Spleen (tissue), 7 donors: ENCODE results near the gene CCDC61.

Experiments used
- POLR2A ChIP-seq, 3 donors: fragments of 450-650 bp; IDR thresholded peaks; one replicate each; pipeline ENCODE4 v1.5.1; 2017; ENCODE audit warnings: antibody characterized with exemption in 3 of 3, mild to moderate bottlenecking in 1 of 3
- POLR2AphosphoS5 ChIP-seq, 3 donors: sonication (generic); formaldehyde crosslinking; IDR thresholded peaks; one replicate each; pipeline ENCODE4 v1.5.1; 2017; ENCODE audit warnings: antibody characterized with exemption in 3 of 3
- TF ChIP-seq, protein P1 (sequence below), 11 experiments: fragments of 200-600 bp in 7 of 11; fragments of 450-650 bp in 4 of 11; sonication (generic) in 4 of 11; IDR thresholded peaks in 8 of 11; conservative IDR thresholded peaks in 3 of 11; 1 replicate in 7 of 11; 2 replicates in 4 of 11; pipeline versions ENCODE4 v1.4.0 to v1.8.0; 2016 to 2021; ENCODE audit warnings: antibody characterized with exemption in 11 of 11, inconsistent platforms in 4 of 11, mild to moderate bottlenecking in 1 of 11
- donor health status: DM: no; HTN: no; CAD: no; lungs with moderate emphysema.
- donor health status: DM: no; HTN: no; CAD: no.
- donor health status: DM: no; HTN: no; CAD: no.

DNA sequence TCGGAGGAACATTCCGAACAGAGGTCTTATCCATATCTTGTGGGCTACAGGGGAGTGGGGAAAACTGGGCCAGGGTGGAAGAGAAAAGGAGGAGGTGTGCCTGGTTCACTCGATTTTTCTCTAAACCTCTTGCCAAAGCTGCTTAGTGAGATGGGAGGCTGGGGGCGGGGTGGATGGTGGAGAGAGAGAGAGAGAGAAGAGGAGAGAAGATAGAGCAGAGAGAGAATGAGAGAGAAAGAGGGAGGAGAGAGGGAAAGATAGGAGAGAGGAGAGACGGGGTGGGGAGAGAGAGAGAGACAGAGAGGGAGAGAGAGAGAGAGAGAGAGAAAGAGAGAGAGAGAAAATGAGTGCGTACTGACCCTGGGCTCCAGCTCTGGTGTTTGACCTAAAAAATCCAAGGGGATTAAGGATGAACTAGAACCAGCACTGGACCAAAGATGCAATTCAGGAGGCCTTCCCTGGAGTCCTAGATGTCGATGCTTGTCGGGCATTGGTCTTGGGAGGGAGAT is 35.7 kb upstream of the CCDC61 start:
- TF ChIP-seq POLR2AphosphoS5 (IDR thresholded peaks at IDR 0.05) (no peak), POLR2A (IDR thresholded peaks at IDR 0.05) (no peak)
- TF ChIP-seq, protein P1, sequence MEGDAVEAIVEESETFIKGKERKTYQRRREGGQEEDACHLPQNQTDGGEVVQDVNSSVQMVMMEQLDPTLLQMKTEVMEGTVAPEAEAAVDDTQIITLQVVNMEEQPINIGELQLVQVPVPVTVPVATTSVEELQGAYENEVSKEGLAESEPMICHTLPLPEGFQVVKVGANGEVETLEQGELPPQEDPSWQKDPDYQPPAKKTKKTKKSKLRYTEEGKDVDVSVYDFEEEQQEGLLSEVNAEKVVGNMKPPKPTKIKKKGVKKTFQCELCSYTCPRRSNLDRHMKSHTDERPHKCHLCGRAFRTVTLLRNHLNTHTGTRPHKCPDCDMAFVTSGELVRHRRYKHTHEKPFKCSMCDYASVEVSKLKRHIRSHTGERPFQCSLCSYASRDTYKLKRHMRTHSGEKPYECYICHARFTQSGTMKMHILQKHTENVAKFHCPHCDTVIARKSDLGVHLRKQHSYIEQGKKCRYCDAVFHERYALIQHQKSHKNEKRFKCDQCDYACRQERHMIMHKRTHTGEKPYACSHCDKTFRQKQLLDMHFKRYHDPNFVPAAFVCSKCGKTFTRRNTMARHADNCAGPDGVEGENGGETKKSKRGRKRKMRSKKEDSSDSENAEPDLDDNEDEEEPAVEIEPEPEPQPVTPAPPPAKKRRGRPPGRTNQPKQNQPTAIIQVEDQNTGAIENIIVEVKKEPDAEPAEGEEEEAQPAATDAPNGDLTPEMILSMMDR (IDR thresholded peaks at IDR 0.05 in 8 of 11, conservative IDR thresholded peaks at IDR 0.05 in 3 of 11) = no peak
